Ishikawa (cell line): ENCODE results near the gene TLE3.

Experiments used
- CEBPB ChIP-seq: IDR thresholded peaks from 2 replicates; pipeline ENCODE4 v1.6.1; 2012
- CREB1 ChIP-seq: IDR thresholded peaks from 2 replicates; pipeline ENCODE4 v1.6.1; 2012; ENCODE audit warnings: low read depth
- EGR1 ChIP-seq: IDR thresholded peaks from 2 replicates; pipeline ENCODE4 v1.6.1; 2012
- EP300 ChIP-seq: IDR thresholded peaks from 2 replicates; pipeline ENCODE4 v1.6.1; 2012; ENCODE audit warnings: borderline replicate concordance
- RAD21 ChIP-seq: IDR thresholded peaks from 2 replicates; pipeline ENCODE4 v1.6.1; 2012; ENCODE audit warnings: low read depth
- TAF1 ChIP-seq: IDR thresholded peaks from 2 replicates; pipeline ENCODE4 v1.6.1; 2012; ENCODE audit warnings: low read depth, mild to moderate bottlenecking
- TCF12 ChIP-seq: IDR thresholded peaks from 2 replicates; pipeline ENCODE4 v1.6.1; 2012; ENCODE audit warnings: low read depth
- TEAD4 ChIP-seq: IDR thresholded peaks from 2 replicates; pipeline ENCODE4 v1.6.1; 2012
- YY1 ChIP-seq: IDR thresholded peaks from 2 replicates; pipeline ENCODE4 v1.6.1; 2012; ENCODE audit warnings: low read depth
- ZBTB7A ChIP-seq: IDR thresholded peaks from 2 replicates; pipeline ENCODE4 v1.6.1; 2012; ENCODE audit warnings: low read depth
- TF ChIP-seq, protein P1 (sequence below): IDR thresholded peaks from 2 replicates; pipeline ENCODE4 v1.6.1; 2012
- TF ChIP-seq, protein P2 (sequence below): IDR thresholded peaks from 2 replicates; pipeline ENCODE4 v1.6.1; 2012; ENCODE audit warnings: low read depth, mild to moderate bottlenecking

DNA sequence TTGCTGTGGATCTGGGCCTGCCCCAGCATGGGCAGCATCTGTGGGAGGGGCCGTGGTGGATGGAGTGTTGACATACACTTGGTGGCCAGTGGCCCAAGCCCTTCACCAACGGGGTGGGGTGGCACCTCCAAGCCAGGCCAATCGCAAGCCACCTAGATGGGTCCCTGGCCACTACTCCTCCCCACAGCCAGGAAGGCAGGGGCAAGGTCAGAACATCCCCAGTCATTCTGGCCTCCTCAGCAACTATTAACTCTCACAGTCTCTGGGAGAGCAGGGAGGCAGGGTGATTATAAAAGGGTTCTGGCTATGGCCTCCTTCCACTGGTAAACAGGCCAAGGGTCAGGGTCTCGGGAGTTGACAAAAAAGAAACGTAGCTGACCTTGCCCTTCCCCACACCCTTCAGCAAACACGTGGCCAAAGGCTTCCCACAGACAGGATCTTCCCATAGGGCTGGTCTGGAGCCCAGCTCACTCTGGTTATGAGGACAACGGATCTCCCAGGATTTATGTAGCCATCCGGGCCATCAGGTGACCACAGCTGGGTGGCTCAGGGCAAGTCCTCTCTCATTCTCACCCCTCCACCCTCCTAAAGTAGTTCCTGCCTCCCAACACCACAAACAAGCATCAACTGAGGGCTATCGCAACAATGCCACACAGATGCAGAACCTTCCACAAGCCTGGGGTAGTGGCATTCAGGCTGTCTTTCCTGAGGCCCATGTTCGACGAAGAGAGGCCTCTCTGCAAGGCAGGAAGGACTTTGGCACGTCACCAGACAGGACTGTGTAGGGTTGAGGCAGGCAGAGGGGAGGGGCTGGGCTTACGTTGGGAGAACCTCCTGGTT, 18.9 kb downstream of the TLE3 start:
- TF ChIP-seq TEAD4 (no peak), EGR1 (no peak), TCF12 (no peak), TAF1 (no peak), EP300 (no peak), CREB1 (no peak), YY1 (no peak), RAD21 (no peak), CEBPB (no peak), ZBTB7A (no peak)
- TF ChIP-seq, protein P1, sequence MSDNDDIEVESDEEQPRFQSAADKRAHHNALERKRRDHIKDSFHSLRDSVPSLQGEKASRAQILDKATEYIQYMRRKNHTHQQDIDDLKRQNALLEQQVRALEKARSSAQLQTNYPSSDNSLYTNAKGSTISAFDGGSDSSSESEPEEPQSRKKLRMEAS, result no peak
- TF ChIP-seq, protein P2, sequence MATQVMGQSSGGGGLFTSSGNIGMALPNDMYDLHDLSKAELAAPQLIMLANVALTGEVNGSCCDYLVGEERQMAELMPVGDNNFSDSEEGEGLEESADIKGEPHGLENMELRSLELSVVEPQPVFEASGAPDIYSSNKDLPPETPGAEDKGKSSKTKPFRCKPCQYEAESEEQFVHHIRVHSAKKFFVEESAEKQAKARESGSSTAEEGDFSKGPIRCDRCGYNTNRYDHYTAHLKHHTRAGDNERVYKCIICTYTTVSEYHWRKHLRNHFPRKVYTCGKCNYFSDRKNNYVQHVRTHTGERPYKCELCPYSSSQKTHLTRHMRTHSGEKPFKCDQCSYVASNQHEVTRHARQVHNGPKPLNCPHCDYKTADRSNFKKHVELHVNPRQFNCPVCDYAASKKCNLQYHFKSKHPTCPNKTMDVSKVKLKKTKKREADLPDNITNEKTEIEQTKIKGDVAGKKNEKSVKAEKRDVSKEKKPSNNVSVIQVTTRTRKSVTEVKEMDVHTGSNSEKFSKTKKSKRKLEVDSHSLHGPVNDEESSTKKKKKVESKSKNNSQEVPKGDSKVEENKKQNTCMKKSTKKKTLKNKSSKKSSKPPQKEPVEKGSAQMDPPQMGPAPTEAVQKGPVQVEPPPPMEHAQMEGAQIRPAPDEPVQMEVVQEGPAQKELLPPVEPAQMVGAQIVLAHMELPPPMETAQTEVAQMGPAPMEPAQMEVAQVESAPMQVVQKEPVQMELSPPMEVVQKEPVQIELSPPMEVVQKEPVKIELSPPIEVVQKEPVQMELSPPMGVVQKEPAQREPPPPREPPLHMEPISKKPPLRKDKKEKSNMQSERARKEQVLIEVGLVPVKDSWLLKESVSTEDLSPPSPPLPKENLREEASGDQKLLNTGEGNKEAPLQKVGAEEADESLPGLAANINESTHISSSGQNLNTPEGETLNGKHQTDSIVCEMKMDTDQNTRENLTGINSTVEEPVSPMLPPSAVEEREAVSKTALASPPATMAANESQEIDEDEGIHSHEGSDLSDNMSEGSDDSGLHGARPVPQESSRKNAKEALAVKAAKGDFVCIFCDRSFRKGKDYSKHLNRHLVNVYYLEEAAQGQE, result no peak
